Fibroblast of villous mesenchyme (primary cell): ENCODE measurements around the gene ARHGAP30. TPM values are rescaled to one million over a fixed set of nuclear protein-coding genes. Genes with fewer than 3 reads are reported as not detected.
A peak's percentile ranks its signal among the peaks of the same experiment; 100 is the strongest.

Experiments
- DNase-seq: peaks from one replicate; pipeline ENCODE4 v3.0.0-alpha.2; 2010; ENCODE audit warnings: low read depth
- H3K4me3 ChIP-seq: 2 replicates; pipeline ENCODE4 v1.5.1; 2011; ENCODE audit warnings: low read depth, mild to moderate bottlenecking, low read length
- CTCF ChIP-seq: IDR thresholded peaks from 2 replicates; pipeline ENCODE4 v1.5.1; 2012; ENCODE audit warnings: low read depth, mild to moderate bottlenecking, low read length; ENCODE audit not compliant: insufficient read depth
- total RNA-seq: library from RNA; depleted of rRNA; stranded (reverse); fragments of >200 nt; gene quantifications from 2 replicates; pipeline ENCODE4 v1.2.3, GENCODE V29; 2012

The ARHGAP30 gene
- total RNA-seq, 1 donor, result under 0.01 TPM

DNA sequence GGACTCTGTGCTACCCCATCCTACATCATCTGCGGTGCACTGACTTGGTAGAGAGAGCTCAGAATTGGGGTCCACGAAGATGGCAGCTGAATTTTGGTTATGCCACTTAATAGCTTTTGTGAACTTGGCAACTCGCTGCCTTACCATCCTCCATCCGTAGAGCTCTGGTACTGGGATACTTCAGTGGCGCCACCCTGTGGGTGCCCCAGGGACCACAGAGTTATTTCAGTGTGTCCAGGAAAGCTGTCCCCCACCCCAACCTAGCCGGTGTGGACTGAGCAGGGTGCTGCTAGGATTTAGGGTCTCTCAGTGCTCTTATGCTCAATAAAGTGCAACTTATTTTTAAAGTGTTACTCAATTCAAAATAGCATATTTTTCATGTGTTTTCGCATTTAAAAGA is 14.9 kb downstream of the ARHGAP30 start:
- TF ChIP-seq CTCF, result peak; percentile 4
- DNase-seq, result no peak
- H3K4me3 ChIP-seq, result no peak overlapping the region

DNA sequence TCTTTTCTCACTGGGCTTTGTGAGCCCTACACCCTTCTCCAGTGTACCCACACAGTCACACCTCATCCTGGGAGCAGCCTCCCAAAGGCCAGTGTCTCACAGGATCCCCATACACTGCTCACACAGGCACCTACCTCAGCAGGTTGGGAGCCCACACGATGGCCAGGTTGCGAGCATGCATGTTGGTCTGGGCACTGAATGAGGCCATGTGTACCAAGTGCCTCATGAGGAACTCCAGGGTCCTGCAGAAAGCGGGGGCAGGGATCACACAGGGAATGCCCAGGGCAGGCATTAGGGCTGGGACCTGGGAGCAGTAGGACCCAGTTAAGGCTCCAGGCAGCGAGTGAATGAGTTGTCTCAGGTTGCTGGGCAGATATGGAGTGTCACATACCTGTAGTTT is 15.5 kb downstream of the ARHGAP30 start:
- no peak for DNase-seq
- TF ChIP-seq CTCF, result no peak
- H3K4me3 ChIP-seq, result no peak overlapping the region

DNA sequence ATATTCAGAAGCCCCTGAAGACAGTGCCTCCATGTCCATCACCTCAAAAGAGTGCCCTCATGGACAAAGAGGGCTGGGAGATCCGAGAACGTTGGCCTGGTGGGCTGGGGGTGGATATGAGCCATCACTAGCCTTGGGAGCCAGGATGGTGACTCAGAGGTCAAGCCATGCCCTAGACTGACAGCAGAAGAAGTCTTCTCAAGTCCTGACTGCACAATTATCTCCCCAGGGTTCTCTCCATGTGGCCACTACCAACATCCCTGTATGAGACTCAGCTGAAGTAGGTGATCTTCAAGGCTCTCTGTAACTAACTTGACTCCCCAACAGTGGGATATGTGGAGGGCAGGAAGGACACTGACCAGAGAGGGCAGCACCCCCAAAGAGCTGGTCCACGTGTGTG is 16.8 kb downstream of the ARHGAP30 start:
- TF ChIP-seq CTCF, result no peak
- DNase-seq, result no peak
- no peak overlapping the region for H3K4me3 ChIP-seq

- TF ChIP-seq CTCF, result no peak
Observed at GRCh38 chr1:161051219-161051618, 18.5 kb downstream of the ARHGAP30 start.

DNA sequence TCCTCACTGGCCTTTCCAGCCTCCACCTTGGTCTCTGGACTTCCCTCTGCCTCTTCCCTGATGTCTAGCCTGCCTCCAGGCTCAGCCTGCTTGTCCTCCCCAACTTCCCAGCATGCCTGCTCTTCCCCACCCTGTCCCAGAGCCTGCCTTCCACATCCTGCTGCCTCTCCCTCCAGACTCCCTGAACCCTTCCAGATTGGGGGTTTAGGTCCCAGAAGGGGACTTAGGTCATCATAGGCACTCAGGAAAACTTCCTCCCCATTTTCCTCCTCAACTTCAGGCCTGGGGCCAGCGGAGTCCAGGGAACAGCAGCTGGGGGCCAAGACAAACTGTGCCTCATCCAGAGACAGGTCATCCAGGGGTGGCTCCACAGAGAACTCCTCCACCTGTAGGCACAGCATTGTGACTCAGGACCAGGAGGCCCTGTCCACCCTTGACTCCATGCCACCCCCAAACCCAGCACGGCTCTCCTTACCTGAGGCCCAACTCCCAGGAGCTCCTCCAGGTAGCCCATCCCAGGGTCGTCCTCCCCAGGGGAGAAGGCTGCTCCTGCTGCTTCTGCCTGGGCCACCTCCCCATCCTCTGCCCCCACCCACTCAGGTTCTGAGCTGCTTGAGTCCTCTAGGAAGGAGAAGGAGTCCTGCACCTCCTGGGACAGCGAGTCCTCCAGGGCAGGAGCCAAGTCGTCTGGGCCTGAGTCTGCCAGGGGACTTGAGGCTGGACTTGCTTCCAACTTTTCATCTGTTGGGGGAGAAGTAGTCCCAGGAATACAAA is 20.6 kb downstream of the ARHGAP30 start:
- no peak for TF ChIP-seq CTCF
- DNase-seq, result no peak
- no peak overlapping the region for H3K4me3 ChIP-seq

More at GRCh38 chr1:161051219-161051618, 18.5 kb downstream of the ARHGAP30 start:
- DNase-seq, result no peak
- no peak overlapping the region for H3K4me3 ChIP-seq

- no peak for DNase-seq
- H3K4me3 ChIP-seq, result no peak overlapping the region
- no peak for TF ChIP-seq CTCF
Observed at GRCh38 chr1:161047436-161048420, 22.0 kb downstream of the ARHGAP30 start.
